Activated T-helper 1 cell treated with anti-CD3 and anti-CD28 coated beads, Interleukin-12 subunit alpha, Interleukin-12 subunit beta, Interleukin-2, Interleukin-4 antibody, amounts not matched to agents 30 ng/mL and 10 ng/mL and 1 ng/mL, durations not matched to agents 14 hours and 24 hours and 36 hours (primary cell): ENCODE data around the gene PRTFDC1. TPM values are rescaled to one million over a fixed set of nuclear protein-coding genes. Genes with fewer than 3 reads are reported as not detected.

ENCODE experiments used
- DNase-seq: peaks from one replicate; pipeline ENCODE4 v3.0.0; 2021; ENCODE audit warnings: low spot score
- H3K27ac Mint-ChIP-seq: one replicate; pipeline ENCODE4 v1.8.0; 2021; ENCODE audit warnings: mild to moderate bottlenecking, mixed read lengths
- H3K27me3 Mint-ChIP-seq: one replicate; pipeline ENCODE4 v1.8.0; 2022; ENCODE audit warnings: mild to moderate bottlenecking, moderate library complexity, mixed read lengths; ENCODE audit not compliant: insufficient read depth
- H3K36me3 Mint-ChIP-seq: one replicate; pipeline ENCODE4 v1.8.0; 2021; ENCODE audit warnings: low read depth, mixed read lengths
- H3K4me1 Mint-ChIP-seq: one replicate; pipeline ENCODE4 v1.8.0; 2021; ENCODE audit warnings: low read depth, mixed read lengths
- H3K4me3 Mint-ChIP-seq: one replicate; pipeline ENCODE4 v1.8.0; 2021; ENCODE audit warnings: mild to moderate bottlenecking, moderate library complexity, mixed read lengths
- H3K9me3 Mint-ChIP-seq: one replicate; pipeline ENCODE4 v1.8.0; 2021; ENCODE audit warnings: mixed read lengths
- intact Hi-C: fragments of 100-400 bp; cut with micrococcal nuclease; formaldehyde crosslinking; loops from one replicate; pipeline ENCODE4 v1.15.1; 2024
- total RNA-seq: library from RNA; stranded (reverse); gene quantifications from 2 replicates; pipeline ENCODE4 v1.2.3, GENCODE V29; 2022

The PRTFDC1 gene
- total RNA-seq, 1 donor from 2014 or later, result 0.57 TPM

DNA sequence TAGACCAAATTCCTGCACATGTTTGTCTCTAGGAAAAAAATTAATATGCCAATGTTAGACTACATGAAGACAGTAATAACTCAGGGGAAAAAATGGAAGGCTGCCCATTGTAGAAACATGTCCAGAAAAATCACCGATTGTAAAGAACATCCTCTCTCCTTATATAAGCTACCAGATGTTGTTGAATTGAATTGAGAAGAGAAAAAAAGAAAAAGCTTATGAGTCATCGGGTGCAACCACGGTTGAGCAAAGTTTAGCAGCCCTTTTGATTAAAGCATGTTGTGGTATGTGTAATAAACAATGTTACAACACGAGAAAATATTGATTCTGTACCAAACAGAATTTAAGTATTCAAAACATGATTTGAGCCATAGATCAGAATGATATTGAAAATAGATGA lies 126.4 kb downstream of the PRTFDC1 start:
- Mint-ChIP-seq H3K4me1 (peaks cover 40% of the 10 kb centered on the region), H3K4me3 (no peak overlapping the region), H3K27me3 (peaks cover 6% of the 10 kb centered on the region), H3K27ac (no peak overlapping the region), H3K36me3 (no peaks in the 10 kb centered on the region), H3K9me3 (no peaks in the 10 kb centered on the region)
- intact Hi-C loops, result no loop called here
- no peak for DNase-seq

DNA sequence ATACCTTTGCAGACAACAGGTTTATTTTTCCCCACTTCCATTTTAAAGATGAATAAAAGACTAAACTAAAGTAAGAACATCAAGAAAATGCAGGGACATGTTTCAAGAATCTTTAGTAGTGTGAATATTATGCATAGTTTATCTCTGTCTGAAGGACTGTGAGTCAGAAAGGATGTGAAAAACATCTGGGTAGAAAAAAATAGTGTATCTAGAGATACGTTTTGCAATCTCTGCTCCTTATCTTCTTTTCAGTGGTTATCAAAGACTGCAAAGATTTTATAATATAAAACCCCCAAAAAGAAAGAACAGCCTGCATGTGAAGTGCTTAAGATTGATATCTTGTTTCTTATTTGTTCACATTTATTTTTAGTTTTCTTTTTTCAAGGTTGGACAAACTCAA lies 126.9 kb downstream of the PRTFDC1 start:
- Mint-ChIP-seq H3K27me3 (peaks cover 3% of the 10 kb centered on the region), H3K4me3 (no peak overlapping the region), H3K9me3 (no peaks in the 10 kb centered on the region), H3K36me3 (no peaks in the 10 kb centered on the region), H3K4me1 (peaks cover 40% of the 10 kb centered on the region), H3K27ac (no peak overlapping the region)
- intact Hi-C loops, result loop anchor here (2.0 kb wide), 1 partner anchor 121 kb away; no protein-coding TSS in a partner anchor
- DNase-seq, result no peak

DNA sequence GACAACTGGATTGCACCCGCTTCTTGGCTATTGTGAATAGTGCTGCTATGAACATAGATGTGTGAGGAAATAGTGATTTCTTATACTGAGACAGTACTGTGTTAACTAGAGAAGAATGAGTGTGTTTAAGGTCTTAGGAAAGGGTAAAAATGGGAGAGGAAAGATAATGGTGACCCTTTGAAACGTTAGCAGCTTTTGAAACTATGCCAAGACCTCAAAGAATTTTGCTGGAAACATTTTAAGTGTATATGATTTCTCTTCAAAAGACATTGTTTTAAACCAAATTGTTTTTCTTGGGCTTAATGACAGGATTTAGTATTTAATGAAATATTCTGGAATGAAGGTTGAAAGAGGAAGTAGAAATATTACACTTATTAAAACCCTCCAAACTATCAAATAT lies 127.9 kb downstream of the PRTFDC1 start:
- no peaks in the 10 kb centered on the region for H3K36me3 Mint-ChIP-seq
- peak overlapping the region; percentile 43 for H3K27ac Mint-ChIP-seq
- no peaks in the 10 kb centered on the region for H3K9me3 Mint-ChIP-seq
- DNase-seq, result no peak
- H3K27me3 Mint-ChIP-seq, result peaks cover 2% of the 10 kb centered on the region
- H3K4me3 Mint-ChIP-seq, result no peak overlapping the region
- peaks cover 40% of the 10 kb centered on the region for H3K4me1 Mint-ChIP-seq
- intact Hi-C loops, result loop anchor here (1.0 to 5.0 kb wide), 6 partner anchors 58 to 362 kb away; no protein-coding TSS in a partner anchor

DNA sequence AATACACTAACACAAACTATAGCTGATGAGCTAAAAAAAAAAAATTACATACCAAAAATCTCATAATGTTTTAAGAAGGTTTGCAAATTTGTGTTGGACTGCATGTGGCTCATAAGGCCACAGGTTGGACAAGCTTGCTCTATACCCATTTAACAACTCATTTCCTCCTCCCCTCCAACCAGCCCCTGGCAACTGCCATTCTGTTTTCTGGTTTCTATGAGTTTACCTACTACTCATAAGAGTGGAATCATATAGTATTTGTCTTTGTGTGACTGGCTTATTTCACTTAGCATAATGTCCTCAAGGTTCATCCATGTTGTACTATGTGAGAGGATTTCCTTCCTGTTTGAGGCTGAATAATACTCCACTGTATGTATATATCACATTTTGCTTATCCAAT lies 128.3 kb downstream of the PRTFDC1 start:
- no peaks in the 10 kb centered on the region for H3K36me3 Mint-ChIP-seq
- peaks cover 40% of the 10 kb centered on the region for H3K4me1 Mint-ChIP-seq
- peak overlapping the region; percentile 43 for H3K27ac Mint-ChIP-seq
- intact Hi-C loops, result loop anchor here (1.0 to 5.0 kb wide), 6 partner anchors 58 to 362 kb away; no protein-coding TSS in a partner anchor
- no peak for DNase-seq
- H3K9me3 Mint-ChIP-seq, result no peaks in the 10 kb centered on the region
- peaks cover 2% of the 10 kb centered on the region for H3K27me3 Mint-ChIP-seq
- H3K4me3 Mint-ChIP-seq, result no peak overlapping the region

DNA sequence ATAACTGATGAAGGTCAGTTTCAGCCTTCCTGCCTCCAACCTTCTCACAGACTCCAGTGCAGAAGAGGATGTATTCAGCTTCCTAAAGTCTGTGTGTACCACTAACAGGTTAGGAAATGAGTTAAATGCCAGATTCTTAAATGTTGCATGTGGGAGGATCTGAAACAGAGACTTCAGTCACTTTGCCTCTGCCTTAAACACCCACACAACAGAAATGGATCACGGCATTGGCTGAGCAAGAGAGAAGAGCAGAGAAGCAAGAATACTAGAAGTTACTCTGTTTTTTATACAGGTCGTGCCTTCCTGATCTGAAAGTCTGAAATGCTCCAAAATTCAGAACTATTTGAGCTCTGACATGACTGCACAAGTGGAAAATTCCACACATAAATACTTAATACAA lies 129.8 kb downstream of the PRTFDC1 start:
- H3K9me3 Mint-ChIP-seq, result no peaks in the 10 kb centered on the region
- no peak overlapping the region for H3K4me3 Mint-ChIP-seq
- DNase-seq, result no peak
- intact Hi-C loops, result loop anchor here (1.0 to 5.0 kb wide), 8 partner anchors 43 to 360 kb away; partner anchors contain the start of genes ENKUR and THNSL1
- H3K27ac Mint-ChIP-seq, result no peak overlapping the region
- peaks cover 40% of the 10 kb centered on the region for H3K4me1 Mint-ChIP-seq
- H3K27me3 Mint-ChIP-seq, result peaks cover 2% of the 10 kb centered on the region
- H3K36me3 Mint-ChIP-seq, result no peaks in the 10 kb centered on the region

DNA sequence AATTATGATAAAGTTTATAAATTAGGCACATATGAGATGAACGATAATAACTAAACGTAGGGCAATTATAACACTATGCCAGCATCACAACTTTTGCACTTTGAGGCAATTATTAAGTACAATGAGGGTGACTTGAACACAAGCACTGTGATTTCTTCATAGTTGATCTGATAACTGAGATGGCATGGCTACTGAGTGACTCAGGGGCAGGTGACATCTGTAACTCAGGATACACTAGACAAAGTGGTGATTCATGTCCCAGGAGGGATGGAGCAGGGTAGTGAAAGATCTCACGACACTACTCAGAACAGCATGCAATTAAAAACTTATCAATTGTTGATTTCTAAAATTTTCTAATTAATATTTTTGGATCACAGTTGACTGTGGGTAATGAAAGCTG lies 130.4 kb downstream of the PRTFDC1 start:
- no peak overlapping the region for H3K27ac Mint-ChIP-seq
- H3K27me3 Mint-ChIP-seq, result peaks cover 6% of the 10 kb centered on the region
- H3K4me3 Mint-ChIP-seq, result no peak overlapping the region
- H3K4me1 Mint-ChIP-seq, result peaks cover 40% of the 10 kb centered on the region
- H3K36me3 Mint-ChIP-seq, result no peaks in the 10 kb centered on the region
- H3K9me3 Mint-ChIP-seq, result no peaks in the 10 kb centered on the region
- DNase-seq, result no peak
- intact Hi-C loops, result loop anchor here (1.0 to 5.0 kb wide), 9 partner anchors 43 to 360 kb away; partner anchors contain the start of genes ENKUR and THNSL1

DNA sequence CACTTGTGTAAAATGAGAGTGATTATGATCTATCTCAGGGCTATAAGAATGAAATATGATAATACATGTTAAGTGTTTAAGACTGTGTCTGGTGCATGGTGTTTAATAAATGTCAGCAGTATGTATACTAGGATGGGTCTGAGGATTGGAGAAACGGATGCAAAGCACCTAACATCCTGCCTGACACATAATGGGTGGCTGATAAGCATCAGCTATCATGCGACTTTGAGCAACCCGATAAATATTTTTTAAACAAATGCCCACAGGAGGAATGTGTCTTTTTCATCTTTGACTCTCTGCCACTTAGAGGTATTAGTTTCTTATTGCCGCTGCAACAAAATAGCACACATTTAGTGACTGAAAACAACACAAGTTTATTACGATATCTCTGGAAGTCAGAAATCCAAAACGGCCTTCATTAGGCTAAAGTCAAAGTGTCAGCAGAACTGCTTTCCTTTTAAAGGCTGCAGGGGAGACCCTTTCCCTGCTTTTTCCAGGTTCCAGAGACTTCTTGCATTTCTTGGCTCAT lies 135.5 kb downstream of the PRTFDC1 start:
- Mint-ChIP-seq H3K27ac (no peak overlapping the region), H3K36me3 (no peaks in the 10 kb centered on the region), H3K27me3 (peaks cover 3% of the 10 kb centered on the region), H3K4me1 (peaks cover 1% of the 10 kb centered on the region), H3K9me3 (no peaks in the 10 kb centered on the region), H3K4me3 (no peak overlapping the region)
- no peak for DNase-seq
- intact Hi-C loops, result no loop called here

DNA sequence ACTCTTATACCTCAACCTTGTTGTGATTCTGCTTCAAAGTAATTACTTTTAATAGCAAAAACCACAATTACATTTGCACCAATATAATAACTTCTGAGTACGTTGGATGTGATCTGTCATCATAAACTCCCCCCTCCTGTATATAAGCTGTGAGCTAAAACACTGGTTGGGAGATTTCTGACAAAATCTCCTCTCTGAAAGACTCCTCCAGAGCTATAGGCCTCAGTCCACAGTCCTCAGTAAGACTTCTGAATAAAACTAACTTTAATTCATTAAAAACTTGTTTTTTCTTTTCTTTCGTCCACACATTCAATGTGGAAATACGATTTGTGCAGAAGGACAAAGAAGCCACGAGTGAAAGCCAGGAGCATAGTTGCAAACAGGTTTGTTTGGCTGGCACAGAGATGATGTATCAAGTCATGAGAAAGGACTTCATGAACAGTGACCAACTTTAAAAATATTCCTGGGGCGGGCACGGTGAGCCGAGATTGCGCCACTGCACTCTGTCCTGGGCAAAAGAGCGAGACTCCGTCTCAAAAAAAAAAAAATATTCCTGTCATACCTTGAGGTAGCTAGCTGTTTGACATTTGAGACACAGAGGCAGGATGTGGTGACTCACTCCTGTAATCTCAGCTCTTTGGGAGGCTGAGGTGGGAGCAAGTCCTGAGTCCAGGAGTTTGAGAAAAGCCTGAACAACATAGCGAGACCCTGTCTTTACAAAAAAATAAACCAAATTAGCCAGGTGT lies 137.7 kb downstream of the PRTFDC1 start:
- Mint-ChIP-seq H3K4me1 (no peaks in the 10 kb centered on the region), H3K27me3 (peaks cover 3% of the 10 kb centered on the region), H3K9me3 (no peaks in the 10 kb centered on the region), H3K27ac (no peak overlapping the region), H3K36me3 (no peaks in the 10 kb centered on the region), H3K4me3 (no peak overlapping the region)
- no peak for DNase-seq
- intact Hi-C loops, result no loop called here

DNA sequence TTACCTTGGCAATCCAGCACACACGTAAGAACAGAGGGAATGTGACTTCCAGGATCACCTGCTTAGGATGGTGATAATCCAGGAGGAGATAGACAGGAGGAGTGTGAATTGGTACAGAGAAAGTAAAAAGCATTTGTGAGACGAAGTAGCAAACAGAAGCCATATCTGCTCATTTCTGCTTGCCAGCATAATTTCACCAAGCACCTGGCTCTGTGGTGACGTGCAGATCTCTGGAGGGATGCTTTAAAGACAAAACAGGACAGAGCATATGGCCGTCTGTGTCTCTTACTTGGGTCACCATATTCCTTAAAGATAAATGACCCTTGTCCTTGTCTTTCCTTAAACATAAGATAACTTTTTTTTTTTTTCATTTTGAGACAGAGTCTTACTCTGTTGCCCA lies 138.6 kb downstream of the PRTFDC1 start:
- no peak for DNase-seq
- H3K27ac Mint-ChIP-seq, result no peak overlapping the region
- peaks cover 3% of the 10 kb centered on the region for H3K27me3 Mint-ChIP-seq
- H3K4me3 Mint-ChIP-seq, result no peak overlapping the region
- intact Hi-C loops, result no loop called here
- no peaks in the 10 kb centered on the region for H3K9me3 Mint-ChIP-seq
- no peaks in the 10 kb centered on the region for H3K4me1 Mint-ChIP-seq
- H3K36me3 Mint-ChIP-seq, result no peaks in the 10 kb centered on the region

DNA sequence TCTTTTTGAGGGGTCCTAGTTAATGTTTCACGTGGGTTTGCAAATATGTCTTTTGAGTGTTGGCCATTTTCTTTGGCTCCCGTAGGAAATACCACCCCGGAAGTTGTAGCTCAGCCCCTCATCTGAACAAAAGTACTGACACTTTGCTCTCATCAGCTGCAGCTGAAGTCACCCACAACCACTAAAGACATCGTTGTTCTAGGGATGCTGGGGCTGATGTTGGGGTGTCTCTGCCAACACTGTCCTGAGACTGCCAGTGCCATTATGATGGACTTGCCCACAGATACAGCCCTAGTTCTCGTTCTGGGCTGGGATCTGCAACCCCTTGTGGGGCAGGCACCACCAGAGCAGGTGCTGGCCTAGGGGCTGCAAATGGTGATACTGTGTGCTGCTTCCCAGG lies 146.1 kb downstream of the PRTFDC1 start:
- intact Hi-C loops, result no loop called here
- no peaks in the 10 kb centered on the region for H3K9me3 Mint-ChIP-seq
- H3K4me1 Mint-ChIP-seq, result no peaks in the 10 kb centered on the region
- H3K36me3 Mint-ChIP-seq, result no peaks in the 10 kb centered on the region
- no peak overlapping the region for H3K4me3 Mint-ChIP-seq
- peaks cover 2% of the 10 kb centered on the region for H3K27me3 Mint-ChIP-seq
- DNase-seq, result no peak
- H3K27ac Mint-ChIP-seq, result no peak overlapping the region

DNA sequence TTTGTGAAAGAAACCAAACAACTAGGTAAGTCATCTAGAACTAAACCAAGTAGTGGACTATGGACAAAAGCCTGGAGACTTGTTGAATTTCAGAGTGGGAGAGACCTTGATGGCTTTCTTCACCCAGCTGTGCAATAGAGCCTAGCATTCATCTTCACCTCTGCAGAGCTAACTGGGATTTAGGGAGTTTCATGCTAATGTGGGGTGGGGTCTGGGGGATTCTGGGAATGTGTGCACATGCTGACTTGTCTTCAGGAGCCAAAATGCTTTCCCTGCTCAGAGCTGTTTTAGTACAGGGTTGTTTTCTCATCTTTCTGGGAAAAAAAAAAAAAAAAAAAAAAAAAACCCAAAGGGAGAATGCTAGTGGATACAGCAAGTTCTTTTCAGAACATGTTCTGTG lies 147.4 kb downstream of the PRTFDC1 start:
- H3K27ac Mint-ChIP-seq, result no peak overlapping the region
- intact Hi-C loops, result no loop called here
- H3K4me3 Mint-ChIP-seq, result no peak overlapping the region
- DNase-seq, result no peak
- H3K4me1 Mint-ChIP-seq, result no peaks in the 10 kb centered on the region
- peaks cover 4% of the 10 kb centered on the region for H3K27me3 Mint-ChIP-seq
- no peaks in the 10 kb centered on the region for H3K9me3 Mint-ChIP-seq
- H3K36me3 Mint-ChIP-seq, result no peaks in the 10 kb centered on the region

DNA sequence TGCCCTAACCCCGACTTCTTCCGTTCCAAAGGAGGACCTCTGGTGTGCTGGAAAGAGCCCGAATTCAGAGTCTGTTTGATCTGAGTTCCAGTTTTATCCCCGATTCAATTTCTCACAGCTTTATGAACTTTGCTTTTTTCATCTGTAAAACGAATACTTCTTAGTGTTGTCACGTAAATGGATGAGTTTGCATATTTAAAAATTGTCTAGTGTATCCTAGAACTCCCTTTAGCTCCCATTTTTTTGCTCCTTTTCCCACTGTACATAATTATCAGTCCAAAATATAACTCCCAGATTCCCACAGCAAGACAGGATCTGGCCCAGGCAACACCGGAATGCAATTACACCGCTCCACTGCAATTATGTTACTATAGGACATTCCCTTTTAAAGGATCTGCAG lies 148.0 kb downstream of the PRTFDC1 start:
- intact Hi-C loops, result no loop called here
- H3K27ac Mint-ChIP-seq, result no peak overlapping the region

DNA sequence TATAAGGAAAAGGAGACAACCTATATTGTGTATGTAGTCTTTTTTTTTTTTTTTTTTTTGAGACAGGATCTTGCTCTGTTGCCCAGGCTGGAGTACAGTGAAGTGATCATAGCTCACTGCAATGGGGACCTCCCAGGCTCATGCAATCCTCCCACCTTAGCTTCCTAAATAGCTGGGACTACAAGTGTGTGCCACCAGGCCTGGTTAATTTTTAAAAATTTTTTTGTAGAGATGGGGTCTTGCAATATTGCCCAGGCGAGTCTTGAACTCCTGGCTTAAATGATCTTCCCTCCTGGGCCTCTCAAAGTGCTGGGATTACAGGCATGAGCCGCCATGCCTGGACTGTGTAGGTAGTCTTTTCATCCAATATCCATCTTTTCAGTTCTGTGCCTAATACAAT lies 150.0 kb downstream of the PRTFDC1 start:
- intact Hi-C loops, result no loop called here
- no peak overlapping the region for H3K4me3 Mint-ChIP-seq
- DNase-seq, result no peak
- no peaks in the 10 kb centered on the region for H3K36me3 Mint-ChIP-seq
- no peak overlapping the region for H3K27ac Mint-ChIP-seq
- H3K4me1 Mint-ChIP-seq, result no peaks in the 10 kb centered on the region
- no peaks in the 10 kb centered on the region for H3K9me3 Mint-ChIP-seq
- peaks cover 7% of the 10 kb centered on the region for H3K27me3 Mint-ChIP-seq

More for the DNA sequence above, 148.0 kb downstream of the PRTFDC1 start:
- no peaks in the 10 kb centered on the region for H3K36me3 Mint-ChIP-seq
- no peaks in the 10 kb centered on the region for H3K9me3 Mint-ChIP-seq
- no peak for DNase-seq
- no peaks in the 10 kb centered on the region for H3K4me1 Mint-ChIP-seq
- no peak overlapping the region for H3K4me3 Mint-ChIP-seq
- H3K27me3 Mint-ChIP-seq, result peaks cover 4% of the 10 kb centered on the region
